ENCODE measurements around the gene SGSH. TPM values are rescaled to one million over a fixed set of nuclear protein-coding genes. Genes with fewer than 3 reads are reported as not detected.

The SGSH gene
- total RNA-seq, 1 donor from 2014 or later = 26.4 TPM

DNA sequence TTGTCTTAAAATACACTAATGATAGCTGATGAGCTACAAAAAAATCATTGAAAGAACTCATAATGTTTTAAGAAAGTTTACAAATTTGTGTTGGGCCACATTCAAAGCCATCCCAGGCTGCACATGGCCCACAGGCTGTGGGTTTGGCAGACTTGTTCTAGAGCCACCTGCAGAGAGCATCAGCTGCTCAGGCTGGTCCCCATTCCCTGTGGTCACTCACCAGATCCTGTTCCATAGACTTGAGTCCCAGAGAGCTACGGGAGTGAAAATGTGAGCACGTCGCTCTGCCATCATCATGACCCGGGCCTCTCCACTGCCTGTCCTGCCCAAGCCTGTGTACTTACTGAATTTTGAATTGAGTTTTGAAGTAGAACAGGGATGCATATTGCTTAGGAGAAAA lies 7.0 kb upstream of the SGSH start:
- DNase-seq (ENCODE audit: low read depth) = no peak
- H3K36me3 ChIP-seq (ENCODE audit: control insufficient read depth, insufficient read depth, low read length) = no peaks in the 10 kb centered on the region
- no peaks in the 10 kb centered on the region for H3K27me3 ChIP-seq (ENCODE audit: control insufficient read depth, insufficient read depth, low read length)
- no peak overlapping the region for H3K4me3 ChIP-seq (ENCODE audit: low read depth, low read length)
- TF ChIP-seq CTCF (IDR thresholded peaks at IDR 0.05; ENCODE audit: insufficient read depth, low read length, poor library complexity, severe bottlenecking) = no peak

GRCh38 chr17:80225230-80225629 lies 5.1 kb upstream of the SGSH start:
- no peak for DNase-seq (ENCODE audit: low read depth)
- TF ChIP-seq CTCF (IDR thresholded peaks at IDR 0.05; ENCODE audit: insufficient read depth, low read length, poor library complexity, severe bottlenecking) = no peak
- Histone ChIP-seq H3K36me3 (ENCODE audit: control insufficient read depth, insufficient read depth, low read length) (no peaks in the 10 kb centered on the region), H3K4me3 (ENCODE audit: low read depth, low read length) (no peak overlapping the region), H3K27me3 (ENCODE audit: control insufficient read depth, insufficient read depth, low read length) (no peaks in the 10 kb centered on the region)

GRCh38 chr17:80224683-80225082 lies 4.5 kb upstream of the SGSH start:
- Histone ChIP-seq H3K36me3 (ENCODE audit: control insufficient read depth, insufficient read depth, low read length) (no peaks in the 10 kb centered on the region), H3K27me3 (ENCODE audit: control insufficient read depth, insufficient read depth, low read length) (no peaks in the 10 kb centered on the region), H3K4me3 (ENCODE audit: low read depth, low read length) (no peak overlapping the region)
- DNase-seq (ENCODE audit: low read depth) = no peak
- no peak for TF ChIP-seq CTCF (IDR thresholded peaks at IDR 0.05; ENCODE audit: insufficient read depth, low read length, poor library complexity, severe bottlenecking)

DNA sequence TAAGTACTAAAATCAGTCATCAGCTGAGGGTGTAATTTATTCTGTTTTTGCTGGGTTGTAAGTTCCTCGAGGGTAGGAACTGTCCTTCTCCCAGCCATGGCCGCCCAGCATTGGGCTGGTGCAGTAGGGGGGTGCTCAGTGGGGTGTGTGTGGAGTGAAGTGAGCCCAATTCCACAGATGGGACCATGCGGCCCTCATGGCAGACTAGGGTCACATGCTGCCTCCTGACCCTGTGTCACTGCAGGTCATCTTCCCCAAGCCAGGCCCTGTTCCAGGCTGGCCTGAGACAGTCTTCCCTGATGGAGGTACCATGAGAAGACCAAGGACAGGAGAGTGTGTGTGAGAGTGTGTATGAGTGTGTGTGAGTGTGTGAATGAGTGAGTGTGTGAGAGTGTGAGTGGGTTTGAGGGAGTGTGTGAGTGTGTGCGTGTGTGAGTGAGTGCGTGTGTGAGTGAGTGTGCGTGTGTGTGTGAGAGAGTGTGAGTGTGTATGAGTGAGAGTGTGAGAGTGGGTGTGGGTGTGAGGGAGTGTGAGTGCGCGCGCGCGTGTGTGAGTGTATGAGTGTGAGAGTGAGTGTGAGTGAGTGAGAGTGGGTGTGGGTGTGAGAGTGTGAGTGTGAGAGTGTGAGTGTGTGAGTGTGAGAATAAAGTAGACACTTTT lies 3.8 kb upstream of the SGSH start:
- H3K27me3 ChIP-seq (ENCODE audit: control insufficient read depth, insufficient read depth, low read length) = no peaks in the 10 kb centered on the region
- no peak for TF ChIP-seq CTCF (IDR thresholded peaks at IDR 0.05; ENCODE audit: insufficient read depth, low read length, poor library complexity, severe bottlenecking)
- no peaks in the 10 kb centered on the region for H3K36me3 ChIP-seq (ENCODE audit: control insufficient read depth, insufficient read depth, low read length)
- no peak for DNase-seq (ENCODE audit: low read depth)
- H3K4me3 ChIP-seq (ENCODE audit: low read depth, low read length) = no peak overlapping the region

DNA sequence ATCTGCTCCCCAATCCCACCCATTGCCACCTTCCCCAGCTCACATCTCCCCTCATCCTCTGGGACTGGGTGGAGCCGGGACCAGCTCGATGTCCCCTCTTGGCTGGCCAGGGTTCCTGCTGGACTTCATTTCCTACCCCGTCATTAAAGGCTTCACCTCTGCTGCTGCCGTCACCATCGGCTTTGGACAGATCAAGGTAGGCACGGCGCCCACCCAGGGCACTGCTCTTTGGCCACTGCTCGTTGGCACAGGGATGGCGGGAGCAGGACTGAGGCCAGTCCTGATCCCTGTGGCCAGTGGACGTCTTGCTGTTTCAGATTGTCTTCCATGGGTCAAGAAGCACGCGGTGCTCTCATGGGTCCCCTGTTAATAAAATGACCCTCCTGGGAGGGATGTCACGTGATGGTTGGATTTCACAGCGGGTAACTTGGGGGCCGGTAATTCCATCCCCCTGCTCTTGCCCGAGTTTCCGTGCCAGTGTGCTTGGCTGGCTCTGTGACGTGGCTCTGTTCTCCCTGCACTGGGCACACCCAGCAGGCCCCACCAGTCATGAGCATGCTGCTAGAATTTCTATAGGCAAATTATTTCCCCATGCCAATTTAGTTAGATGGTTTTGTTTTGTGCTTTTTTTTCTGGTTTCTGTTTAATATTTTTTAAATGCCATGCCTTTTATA lies 3.1 kb upstream of the SGSH start:
- H3K4me3 ChIP-seq (ENCODE audit: low read depth, low read length) = no peak overlapping the region
- DNase-seq (ENCODE audit: low read depth) = no peak
- H3K36me3 ChIP-seq (ENCODE audit: control insufficient read depth, insufficient read depth, low read length) = no peaks in the 10 kb centered on the region
- no peaks in the 10 kb centered on the region for H3K27me3 ChIP-seq (ENCODE audit: control insufficient read depth, insufficient read depth, low read length)
- no peak for TF ChIP-seq CTCF (IDR thresholded peaks at IDR 0.05; ENCODE audit: insufficient read depth, low read length, poor library complexity, severe bottlenecking)

Data from kidney epithelial cell (primary cell).